AG08395 (cell line): ENCODE results near the gene HMMR.

Experiments used
- DNase-seq: peaks from one replicate; pipeline ENCODE4 v3.0.0; 2012; ENCODE audit warnings: mixed read lengths, low spot score

HMMR gene

DNA sequence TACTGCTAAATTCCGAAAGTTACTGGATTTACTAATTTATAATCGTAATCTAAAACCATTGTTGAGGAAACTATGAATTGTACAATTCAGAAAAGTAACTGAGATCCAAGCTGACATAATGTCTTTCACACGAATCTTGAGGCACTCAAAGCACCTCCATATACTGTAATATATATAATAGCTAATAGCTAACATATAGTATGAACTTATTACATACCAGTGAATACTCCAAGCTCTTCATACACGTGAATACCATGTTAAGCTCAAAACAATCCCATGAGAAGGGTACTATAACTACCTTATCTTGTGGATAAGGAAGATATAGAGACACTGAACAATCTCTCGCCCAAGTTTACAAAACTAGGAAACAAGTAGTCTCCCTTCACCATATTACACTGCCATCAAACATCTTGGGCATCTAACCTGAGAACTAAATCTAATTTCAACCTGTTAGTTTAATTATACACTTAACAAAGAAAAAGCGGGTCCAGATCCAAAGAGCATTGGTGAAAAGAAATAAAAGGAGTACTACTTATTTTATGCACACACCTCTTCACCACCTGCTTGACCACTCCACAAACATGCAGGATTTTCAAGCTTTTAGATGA, 1.6 kb upstream of the HMMR start:
- DNase-seq: no peak

DNA sequence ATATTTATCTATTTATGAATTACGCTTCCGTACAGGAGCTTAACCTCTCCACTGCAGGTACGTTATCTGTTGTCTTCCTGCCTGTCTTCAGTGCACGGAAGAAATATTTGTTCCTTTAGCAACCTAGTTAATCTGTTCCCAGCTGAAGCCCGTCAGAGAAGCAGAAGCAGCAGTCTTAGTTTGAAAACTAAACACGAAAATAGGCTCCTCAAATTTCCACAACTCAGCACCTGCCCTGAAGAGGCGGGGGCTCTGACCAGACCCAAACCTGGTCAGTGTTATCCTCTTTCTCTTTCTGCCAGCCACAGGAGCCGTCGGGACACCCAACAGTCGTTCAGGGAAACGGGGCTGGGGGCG, 992 bp upstream of the HMMR start:
- DNase-seq: no peak

DNA sequence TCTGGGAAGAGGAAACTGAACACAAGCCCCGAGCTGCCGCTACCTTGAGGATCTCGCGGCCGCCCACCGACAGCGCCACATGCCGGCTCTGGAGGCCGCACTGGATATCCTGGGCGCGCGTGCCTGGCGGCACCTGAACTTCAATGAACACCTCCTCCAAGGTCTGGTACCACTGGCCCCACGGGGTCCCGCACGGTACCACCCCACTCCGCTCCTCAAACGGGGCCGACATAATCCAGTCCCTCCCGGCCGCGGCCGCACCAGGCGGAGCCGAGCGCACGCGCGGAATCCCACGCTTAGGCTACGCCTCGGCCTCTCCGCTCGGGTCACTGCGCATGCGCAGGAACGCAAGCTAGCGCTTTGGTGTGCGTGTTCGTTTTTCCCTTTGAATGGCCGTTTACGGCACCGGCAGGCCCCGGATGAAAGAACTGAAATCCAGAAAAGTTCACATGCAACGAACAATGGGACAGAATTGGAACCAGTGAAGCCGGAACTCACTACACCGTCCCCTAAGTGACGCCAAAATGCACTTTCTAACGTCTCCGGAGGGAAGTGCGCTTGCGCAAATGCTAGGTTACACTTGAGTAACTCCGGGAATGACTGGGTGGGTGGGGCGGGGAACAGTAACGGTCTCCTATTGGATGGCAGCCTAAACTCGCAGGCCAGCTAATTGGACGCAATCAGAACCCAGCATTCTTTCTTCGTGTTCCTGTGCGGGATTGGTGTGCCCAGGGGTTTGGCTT, 442 bp upstream of the HMMR start, which contains the start of gene NUDCD2:
NUDCD2 (minus strand) TSS at position 284 of the 743 bp plus-strand sequence; CDS start at position 232, 52 bp downstream.
- peak; percentile 97 for DNase-seq

DNA sequence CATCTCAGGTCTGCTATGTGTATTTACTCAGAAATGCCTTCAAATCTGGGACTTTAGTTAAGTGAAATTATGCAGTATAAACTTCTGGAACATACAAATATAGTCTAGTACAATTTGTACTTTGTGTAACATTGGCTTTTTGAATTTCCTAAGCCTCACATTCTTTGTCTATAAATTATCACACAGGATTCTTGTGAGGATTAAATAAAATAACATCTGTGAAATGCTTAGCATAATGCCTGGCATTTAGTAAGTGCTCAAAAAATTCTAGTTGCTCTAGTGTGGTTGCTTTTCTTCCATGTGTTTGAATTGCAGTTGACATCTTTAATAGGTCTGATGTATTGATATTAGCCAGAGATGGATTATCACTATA, 2.6 kb downstream of the HMMR start:
- no peak for DNase-seq

DNA sequence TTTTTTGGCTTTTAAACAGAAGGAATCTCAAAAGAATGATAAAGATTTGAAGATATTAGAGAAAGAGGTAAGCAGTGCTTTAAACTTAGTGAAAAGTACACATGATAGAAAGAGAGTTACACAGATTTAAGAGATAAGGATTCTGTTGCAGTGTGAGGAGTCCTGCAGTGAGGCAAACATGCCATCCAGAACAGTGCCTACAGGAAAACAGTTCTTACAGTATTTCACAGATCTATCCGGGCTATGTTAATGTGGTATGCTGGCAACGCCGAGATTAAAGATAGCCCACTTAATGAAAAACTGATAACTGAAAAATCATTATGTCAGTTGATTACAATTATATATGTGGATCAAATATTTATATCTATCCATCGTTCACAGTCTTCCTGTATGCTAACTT, 7.2 kb downstream of the HMMR start:
- DNase-seq: no peak

DNA sequence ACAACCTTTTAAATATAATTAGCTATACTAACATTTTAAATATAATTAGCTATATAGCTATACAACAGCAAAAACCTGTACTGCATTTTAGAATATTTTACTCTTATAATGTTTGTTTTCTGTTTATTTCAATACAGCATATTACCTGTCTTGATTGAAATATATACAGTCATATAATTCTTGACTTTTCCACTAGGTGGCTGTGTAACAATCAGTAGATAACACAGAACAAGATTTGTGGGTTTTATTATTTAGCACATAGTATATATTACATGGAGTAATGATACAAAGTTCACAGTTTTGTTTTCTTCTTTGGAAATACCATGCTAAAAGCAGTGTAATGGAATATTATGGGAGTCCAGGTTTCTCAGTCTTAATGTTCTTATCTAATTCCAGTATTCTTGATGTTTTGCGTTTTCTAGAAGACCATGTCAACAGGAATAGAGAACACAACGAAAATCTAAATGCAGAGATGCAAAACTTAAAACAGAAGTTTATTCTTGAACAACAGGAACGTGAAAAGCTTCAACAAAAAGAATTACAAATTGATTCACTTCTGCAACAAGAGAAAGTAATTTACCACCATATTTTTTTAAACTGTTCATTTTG, 13.3 kb downstream of the HMMR start:
- DNase-seq: no peak

DNA sequence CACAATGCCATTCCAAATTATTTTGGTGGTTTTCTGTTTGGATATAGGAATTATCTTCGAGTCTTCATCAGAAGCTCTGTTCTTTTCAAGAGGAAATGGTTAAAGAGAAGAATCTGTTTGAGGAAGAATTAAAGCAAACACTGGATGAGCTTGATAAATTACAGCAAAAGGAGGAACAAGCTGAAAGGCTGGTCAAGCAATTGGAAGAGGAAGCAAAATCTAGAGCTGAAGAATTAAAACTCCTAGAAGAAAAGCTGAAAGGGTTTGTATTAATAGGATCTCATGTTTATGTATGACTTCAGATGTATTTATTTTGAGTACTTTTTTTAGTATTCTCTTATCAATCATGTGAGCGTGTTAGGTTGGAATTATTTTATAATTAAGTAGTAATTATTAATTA, 15.0 kb downstream of the HMMR start:
- DNase-seq: no peak

DNA sequence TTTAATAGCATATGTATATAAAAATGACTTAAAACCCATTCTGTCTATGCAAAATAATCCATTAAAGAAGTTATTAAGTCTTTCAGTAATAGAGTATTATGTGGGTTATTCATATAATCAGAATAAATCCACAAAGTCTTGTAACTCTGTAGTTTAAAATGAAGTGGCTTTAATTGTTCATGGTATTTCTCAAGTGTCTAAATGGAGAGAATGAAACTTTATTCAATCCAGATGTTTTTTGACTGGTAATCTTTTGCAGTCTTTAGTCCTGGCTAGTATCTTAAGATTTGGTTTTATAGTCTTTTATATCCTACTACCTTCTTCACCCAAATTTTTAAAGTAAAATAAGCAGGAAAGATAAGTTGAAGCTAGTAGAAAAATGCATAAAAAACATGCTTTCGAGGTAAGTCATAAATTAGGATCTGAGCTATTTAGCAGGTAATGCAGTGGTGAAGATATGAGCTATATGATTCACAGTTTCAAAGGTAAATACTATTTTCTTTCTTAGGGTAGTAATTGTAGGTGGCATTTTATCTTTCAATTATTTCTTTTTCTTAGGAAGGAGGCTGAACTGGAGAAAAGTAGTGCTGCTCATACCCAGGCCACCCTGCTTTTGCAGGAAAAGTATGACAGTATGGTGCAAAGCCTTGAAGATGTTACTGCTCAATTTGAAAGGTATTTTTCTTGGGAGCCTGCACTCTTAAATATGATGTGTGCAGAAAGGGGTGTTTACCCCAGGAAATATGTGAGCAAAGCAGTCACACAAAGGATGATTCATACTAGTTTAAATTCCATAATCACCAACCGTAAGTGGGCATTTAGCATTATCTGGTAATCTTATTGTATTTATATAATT, 17.9 kb downstream of the HMMR start:
- DNase-seq: peak; percentile 26

DNA sequence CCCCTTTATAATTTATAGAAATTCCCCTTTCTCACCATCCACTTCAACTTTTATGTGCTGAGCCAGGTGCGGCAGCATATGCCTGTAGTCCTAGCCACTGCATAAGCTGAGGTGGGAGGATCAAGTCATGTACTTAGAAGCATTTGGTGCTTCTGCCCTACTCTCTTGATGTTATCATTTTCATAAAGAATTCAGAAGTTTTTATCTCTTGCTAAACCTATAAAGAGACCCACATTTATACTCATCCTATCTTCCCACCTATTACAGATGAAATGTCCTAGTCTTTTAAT, 18.5 kb downstream of the HMMR start:
- DNase-seq: no peak

DNA sequence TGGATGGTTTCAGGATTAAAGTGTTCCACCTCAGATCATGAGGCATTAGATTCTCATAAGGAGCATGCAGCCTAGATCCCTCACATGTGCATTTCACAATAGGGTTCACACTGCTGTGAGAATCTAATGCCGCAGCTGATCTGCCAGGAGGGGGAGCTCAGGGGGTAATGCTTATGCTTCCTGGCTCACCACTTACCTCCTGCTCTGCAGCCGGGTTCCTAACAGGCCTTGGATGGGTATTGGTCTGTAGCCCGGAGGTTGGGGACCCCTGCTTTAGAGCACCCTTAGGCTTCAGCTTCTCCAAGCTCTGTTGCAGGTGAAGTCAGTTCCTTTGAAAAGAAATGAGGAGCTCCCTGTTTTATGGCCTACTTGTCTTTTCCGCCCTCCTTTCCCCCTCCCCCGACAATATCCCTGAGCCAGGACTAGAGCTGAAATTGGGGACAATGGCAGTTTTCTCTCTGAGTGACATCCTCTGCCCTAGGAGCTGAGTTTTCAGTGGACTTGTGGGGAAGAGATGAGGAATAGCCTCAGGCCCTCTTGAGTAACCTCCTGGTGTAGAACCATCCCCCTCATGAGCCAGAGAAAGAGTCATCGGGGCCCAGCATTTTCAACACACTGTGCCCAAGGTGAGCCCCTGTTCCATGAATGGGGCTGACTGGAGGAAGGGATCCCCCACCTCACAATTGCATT, 28.8 kb downstream of the HMMR start:
- no peak for DNase-seq

DNA sequence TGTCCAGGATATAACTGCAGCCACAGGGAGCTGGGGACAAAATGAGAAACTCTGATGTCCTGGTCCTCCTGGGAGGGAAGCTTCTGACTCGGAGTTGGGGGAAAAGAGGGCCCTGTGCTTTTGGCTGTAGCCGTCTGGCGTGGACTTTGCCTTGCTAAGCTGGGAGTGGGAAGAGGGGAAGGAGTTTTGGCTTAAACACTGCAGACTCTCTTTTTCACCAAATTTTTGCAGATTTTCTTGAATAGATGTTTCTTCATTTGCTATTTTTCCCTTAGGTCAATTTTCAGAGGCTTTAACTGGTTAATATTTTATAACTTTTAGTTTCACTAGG, 29.3 kb downstream of the HMMR start:
- no peak for DNase-seq

DNA sequence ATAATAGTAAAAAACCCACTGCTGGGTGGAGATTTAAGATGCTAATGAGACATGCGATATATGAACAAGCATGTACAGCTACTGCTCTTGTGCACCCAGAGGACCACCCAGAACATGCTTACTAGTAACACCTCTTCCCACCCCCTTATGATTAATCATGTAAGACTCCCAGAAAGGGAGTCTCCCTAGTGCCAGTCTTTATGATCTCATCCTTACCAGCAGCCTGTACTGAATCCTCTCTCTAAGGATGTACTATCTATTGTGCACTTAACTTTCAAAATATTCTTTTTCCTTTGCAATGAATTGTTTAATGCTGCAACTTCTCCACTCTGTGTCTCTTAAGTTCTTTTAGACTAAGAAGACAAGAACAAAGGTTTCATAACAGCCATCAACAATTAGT, 35.9 kb downstream of the HMMR start:
- DNase-seq: no peak

DNA sequence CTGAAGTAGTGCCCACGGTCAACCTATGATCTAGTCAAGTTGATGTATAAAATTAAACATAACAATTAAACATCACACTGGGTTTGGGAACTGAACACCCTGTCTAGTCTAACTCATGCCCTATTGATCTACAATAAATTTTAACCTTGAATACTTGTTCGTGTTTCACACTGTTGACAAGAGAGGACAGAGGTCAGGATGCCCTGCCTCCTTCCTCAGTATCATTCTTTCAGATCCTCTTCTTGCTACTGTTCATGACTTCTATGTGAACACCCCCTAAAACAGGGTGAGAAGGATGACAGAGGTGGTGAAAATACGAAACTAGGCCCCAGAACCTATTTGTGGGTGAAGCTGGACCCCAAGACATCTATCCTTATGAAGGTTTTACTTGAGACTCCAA, 36.9 kb downstream of the HMMR start:
- DNase-seq: no peak

DNA sequence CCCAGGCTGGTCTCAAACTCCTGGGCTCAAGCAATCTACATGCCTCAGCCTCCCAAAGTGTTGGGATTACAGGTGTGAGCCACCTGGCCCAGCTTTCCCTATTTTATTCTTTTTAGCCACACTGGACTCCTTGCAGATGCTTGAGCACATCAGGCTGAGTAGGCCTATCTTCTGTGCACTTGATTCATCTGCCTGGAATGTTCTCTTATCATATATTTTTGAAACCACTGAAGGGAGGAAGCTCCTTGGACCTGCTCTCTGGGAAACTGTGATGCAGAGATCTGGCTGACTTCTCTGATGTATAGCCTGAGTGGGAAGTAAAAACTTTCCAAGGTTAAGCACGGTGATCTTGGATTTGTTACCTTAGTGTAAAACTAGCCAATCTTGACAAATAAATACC, 38.5 kb downstream of the HMMR start:
- DNase-seq: no peak

DNA sequence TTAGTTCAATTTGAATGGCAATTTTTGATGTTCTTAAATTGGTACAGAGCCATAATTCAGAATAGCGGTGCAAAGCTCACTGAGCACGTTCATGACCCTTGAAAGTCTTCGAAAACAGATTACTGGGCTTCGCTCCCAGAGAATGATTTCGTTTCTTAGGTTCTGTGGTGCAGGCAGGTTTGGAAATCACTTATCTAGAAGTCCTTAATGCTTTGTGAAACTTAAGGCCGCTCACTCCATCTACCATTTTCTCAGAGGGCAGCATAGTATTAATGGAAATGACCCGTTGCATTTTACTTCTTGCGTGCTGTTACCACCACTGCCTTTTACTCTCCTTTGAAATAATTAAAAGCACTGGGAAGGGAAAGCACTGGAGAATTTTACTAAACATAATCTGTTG, 42.1 kb downstream of the HMMR start:
- no peak for DNase-seq

DNA sequence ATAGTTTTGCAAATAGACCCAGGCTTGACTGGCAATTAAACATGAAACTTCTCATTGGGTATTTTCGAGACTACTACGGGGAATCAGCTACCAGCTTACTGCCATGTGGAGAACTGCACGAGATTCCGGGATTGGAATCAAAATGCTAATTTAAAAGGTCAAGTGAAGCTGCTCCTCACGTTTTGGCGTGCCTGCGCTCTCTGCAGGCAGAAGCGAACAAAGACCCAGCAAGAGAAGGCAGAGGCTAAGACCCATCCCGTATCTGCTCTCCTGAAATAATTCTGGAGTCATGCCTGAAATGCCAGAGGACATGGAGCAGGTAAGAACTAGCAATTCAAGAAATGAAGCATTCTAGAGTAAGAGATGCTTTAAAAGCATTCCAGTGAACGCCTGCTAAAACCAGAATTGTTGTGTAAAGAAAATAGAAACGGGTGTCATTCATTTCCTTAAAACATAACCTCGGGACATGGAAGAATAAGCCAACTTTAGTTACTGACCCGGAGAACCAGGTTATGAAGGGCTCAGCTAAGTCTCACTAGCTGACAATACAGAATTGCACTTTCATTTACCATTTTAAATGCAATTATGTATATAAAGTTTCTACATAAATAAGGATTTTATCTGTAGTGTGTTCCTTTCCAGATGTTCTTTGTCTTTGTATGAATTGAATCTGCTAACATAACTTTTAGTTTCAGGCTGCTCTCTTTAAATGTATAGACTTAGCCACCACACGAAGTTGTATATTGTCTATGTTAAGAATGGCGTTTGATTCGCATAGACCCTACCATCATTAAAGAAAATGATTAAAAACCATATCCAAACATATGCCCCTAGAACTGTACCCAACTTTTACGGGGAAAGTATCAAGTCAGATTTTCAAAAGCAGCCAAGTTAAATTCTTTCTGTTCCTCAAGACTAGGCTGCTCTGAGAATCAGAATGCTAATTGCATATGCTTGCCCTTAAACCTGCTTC, 43.0 kb downstream of the HMMR start:
- peak; percentile 75 for DNase-seq

DNA sequence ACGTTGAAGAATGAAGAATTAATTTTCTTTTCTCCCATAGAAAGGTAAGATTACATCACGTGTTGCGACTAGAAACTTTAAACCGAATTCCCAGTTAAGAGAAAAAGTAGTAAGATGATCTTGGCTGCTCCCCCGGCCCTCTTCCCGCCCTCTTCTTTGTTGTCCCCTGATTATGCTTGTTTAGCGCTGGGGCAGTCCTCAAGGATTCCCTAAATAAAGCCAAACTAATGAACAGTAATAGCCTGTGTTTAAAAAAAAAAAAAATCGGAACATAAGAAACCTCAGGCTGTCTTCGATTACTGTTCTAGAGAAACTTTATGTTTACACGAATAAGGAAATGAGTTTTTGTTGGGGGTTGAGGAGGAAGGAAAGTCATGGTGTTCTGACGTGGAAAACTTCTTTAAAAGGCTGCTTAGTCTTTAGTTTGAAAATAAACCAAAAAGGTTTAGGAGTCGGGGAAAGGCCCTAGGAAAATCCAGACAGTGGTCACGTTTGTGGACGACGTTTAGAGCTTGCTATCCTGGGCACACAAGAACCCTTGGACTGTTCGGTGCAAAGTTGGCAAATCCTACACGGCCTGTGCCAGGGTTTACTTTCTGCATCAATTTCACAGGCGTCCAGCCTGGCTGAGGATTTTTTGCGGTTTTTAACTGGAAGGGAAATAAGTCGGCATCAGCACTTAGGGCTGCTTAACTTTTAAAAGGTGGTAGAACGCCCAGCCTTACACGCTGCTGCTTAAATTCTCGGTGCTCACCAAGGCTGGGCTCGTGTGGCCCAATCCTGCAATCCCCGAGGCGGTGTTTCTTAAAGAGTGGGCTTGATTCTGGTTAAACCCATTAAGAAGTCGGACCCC, 43.9 kb downstream of the HMMR start:
- peak; percentile 15 for DNase-seq

DNA sequence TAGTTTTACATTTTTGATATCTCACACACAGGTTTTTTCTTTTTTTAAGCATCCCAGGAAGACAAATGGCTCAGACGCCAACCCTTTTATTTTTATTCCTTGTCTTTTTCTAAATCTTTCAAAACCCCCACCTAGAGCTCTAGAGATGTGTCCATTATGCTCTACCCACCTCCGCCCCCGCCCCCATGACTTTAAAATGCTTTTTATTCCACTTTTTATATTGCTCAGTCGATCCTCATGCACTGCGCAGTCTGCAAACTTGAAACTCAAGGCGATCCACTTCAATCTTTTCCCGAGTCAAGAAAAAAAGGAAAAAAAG, 44.6 kb downstream of the HMMR start:
- DNase-seq: no peak

DNA sequence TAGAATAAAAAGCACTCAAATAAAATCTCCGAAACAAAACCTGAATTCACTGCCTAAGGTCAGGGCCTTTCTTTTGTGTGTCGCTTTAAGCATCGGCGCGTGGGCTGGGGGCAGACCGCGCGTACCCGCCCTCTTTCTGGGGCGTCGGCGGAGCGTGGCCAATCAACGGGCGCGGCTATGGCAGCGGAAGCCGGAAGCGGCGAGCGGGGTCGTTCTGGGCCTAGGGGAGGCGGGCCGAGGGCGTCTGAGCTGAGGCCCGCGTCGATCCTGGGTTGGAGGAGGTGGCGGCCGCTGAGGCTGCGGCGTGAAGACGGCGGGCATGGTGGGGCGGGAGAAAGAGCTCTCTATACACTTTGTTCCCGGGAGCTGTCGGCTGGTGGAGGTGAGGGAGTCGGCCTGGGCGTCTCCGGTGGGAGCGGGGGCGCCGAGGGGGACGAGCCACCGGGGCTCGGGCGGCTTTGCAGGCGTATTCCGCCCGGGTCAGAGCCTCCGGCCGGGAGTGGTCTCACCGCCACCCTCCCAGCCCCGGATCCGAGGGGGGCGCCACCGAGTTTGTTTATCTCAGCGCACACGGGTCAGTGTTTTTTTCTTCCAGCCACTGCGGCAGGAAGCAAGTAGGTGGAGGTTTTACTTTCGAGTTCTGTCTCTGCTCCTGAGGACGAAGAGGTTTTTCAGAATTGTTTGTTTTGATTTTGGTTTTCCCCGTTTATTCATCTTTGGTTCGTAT, 45.1 kb downstream of the HMMR start, which contains the start of gene MAT2B:
MAT2B (plus strand) TSS at position 252 of the 727 bp plus-strand sequence; CDS start at position 320, 68 bp downstream.
- peak; percentile 93 for DNase-seq

DNA sequence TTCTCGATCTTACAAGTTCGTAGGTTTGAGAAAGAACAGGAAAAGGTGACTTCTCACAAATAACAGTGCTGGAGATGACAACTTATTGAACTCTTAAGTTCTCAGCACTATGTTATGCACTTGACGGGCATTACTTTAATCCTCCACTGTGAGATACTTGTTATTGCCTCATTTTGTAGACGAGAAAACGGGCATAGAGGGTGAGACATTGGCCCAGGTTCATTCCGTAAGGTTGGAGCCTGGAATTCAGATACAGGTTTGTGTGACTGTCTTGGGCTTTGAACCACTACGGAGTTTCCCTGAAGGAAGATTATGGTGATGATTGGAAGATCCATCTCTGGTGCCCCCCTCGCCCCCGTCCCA, 45.6 kb downstream of the HMMR start:
- no peak for DNase-seq
